ENCODE data around the gene LRP3.

GRCh38 chr19:33175156-33175782 is 18.9 kb upstream of the LRP3 start:
- TF ChIP-seq CTCF (IDR thresholded peaks at IDR 0.05) (no peak), POLR2A (IDR thresholded peaks at IDR 0.05) (no peak)
